Measurements from ENCODE around the gene CENPC.
A peak's percentile ranks its signal among the peaks of the same experiment; 100 is the strongest.
"Not testable (repeated sequence)": the region's sequence is repeated elsewhere in the genome, so short reads cannot be mapped to it uniquely, and the experiment has no call there.

CENPC gene

DNA sequence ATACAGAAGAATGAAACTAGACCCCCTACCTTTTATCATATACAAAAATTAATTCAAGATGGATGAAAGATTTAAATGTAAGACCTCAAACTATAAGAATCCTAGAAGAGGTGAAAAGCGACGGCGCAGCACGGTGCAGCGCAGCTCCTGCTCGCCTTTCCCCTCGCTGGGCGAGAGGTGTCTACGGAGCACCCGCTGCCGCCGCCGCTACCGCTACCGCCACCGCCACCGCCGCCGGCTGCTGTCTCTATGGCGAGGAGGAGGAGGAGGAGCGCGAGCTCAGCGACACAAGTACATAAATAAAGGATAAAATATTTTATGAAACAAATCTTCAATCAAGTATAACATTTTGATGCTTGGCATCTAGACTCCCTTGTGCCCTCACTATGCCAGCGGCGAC, 99.4 kb downstream of the CENPC start:
- H3K27ac Mint-ChIP-seq; H3K27me3 Mint-ChIP-seq; H3K4me3 Mint-ChIP-seq; DNase-seq (ENCODE audit: low spot score in 2 of 2); ATAC-seq (ENCODE audit: low read depth); H3K4me1 Mint-ChIP-seq; H3K9me3 Mint-ChIP-seq: not testable (repeated sequence)
- H3K36me3 Mint-ChIP-seq: peaks cover 53% of the 10 kb centered on the region

DNA sequence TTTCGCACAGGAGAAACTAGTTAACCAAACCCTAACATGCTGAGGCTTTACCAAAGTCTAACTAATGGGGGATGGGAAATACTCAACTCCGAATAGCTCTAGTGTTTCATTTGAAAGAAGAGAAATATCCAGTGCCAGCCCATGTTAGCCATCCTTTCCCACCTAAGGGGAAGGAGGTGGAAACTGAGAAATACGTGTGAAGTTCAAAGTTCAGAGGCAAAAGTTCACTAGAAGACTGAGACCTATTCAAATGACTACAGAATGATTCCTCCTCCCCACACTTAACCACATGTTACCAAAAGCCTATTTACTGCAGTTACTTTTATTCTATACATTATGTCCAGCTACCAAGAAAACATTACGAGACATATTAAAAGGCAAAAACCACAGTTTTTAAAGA, 106.3 kb downstream of the CENPC start:
- no peak overlapping the region for H3K4me3 Mint-ChIP-seq
- H3K36me3 Mint-ChIP-seq: peaks cover 52% of the 10 kb centered on the region
- H3K27me3 Mint-ChIP-seq: no peaks in the 10 kb centered on the region
- H3K27ac Mint-ChIP-seq: no peak overlapping the region
- H3K9me3 Mint-ChIP-seq: peaks cover 9% of the 10 kb centered on the region
- ATAC-seq (ENCODE audit: low read depth): no peak
- DNase-seq (ENCODE audit: low spot score in 2 of 2): no peak
- peaks cover 15% of the 10 kb centered on the region for H3K4me1 Mint-ChIP-seq

DNA sequence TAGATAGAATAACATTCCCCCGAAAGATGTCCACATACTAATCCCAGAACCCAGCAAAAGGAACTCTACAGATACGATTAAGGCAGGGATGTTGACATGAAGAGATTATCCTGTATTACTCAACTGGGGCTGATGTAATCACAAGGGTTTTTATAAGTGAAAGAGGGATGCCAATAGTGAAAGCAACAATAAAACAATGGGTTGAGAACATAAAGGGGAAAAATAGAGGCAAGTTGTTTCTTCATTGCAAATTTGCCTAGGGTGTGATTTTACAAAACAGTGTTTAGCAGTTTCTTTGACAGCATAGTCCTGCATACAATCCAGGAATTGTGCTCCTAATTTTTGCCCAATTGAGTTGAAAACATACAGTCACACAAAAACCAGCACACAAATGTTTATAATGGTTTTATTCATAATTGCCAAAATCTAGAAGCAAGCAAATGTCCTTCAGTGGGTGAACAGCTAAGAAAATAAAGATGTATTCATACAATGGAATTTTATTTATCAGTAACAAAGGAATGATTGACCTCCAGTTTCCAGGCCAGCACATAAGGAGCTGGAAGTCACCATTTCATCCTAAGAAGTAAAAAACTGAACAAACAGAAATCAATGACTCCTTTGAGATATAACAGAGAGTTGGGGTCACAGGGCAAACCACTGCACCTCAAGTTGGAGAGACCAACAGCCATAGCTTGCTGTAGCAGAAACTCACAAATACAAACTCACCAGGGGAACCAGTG, 107.2 kb downstream of the CENPC start:
- no peaks in the 10 kb centered on the region for H3K27me3 Mint-ChIP-seq
- no peak overlapping the region for H3K4me3 Mint-ChIP-seq
- peaks cover 15% of the 10 kb centered on the region for H3K4me1 Mint-ChIP-seq
- no peak for ATAC-seq (ENCODE audit: low read depth)
- DNase-seq (ENCODE audit: low spot score in 2 of 2): no peak
- H3K36me3 Mint-ChIP-seq: peaks cover 58% of the 10 kb centered on the region
- peak overlapping the region; percentile 10 for H3K27ac Mint-ChIP-seq
- H3K9me3 Mint-ChIP-seq: peaks cover 9% of the 10 kb centered on the region

DNA sequence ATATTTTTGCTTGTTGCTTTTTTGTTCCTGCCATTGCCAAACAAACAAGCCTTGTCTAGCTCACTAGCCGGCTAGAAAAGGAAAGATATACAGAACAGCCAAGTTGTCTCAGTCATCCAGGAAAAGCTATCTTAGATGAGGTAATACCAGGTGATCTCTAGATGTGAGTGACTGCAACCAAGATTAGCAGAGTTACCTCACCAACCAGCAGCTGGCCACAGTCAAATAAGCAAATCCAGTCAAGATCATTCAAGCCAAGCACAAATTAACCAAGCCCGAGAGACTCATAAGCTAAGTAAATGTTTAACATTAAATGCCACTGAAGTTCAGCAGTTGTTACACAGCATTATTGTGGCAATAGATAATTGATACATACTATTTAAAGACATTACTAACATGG, 108.6 kb downstream of the CENPC start:
- H3K9me3 Mint-ChIP-seq: peaks cover 4% of the 10 kb centered on the region
- no peak overlapping the region for H3K4me3 Mint-ChIP-seq
- H3K27me3 Mint-ChIP-seq: no peaks in the 10 kb centered on the region
- DNase-seq (ENCODE audit: low spot score in 2 of 2) (no peak), ATAC-seq (ENCODE audit: low read depth) (no peak)
- peak overlapping the region; percentile 71 for H3K27ac Mint-ChIP-seq
- peaks cover 15% of the 10 kb centered on the region for H3K4me1 Mint-ChIP-seq
- peaks cover 56% of the 10 kb centered on the region for H3K36me3 Mint-ChIP-seq

DNA sequence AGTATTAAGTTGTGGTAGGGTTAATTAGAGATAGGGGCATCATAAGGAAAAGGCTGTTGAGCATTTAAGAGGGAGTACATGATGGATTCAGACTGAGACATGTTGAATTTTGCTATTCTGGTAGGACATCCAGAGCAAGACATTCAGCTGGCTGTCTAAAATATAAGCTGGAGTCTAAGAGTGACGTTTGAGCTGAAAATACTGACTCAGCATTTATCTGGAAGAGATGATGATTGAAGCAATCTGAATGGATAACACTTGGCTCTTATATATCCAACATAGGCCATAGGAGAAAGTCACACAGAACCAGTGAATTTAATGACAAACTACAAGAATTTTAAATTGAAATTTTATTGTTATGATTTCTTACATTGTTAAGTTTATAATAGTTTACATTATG, 114.3 kb downstream of the CENPC start:
- DNase-seq (ENCODE audit: low spot score in 2 of 2) (no peak), ATAC-seq (ENCODE audit: low read depth) (no peak)
- Mint-ChIP-seq H3K27me3 (no peaks in the 10 kb centered on the region), H3K4me3 (no peak overlapping the region), H3K4me1 (peaks cover 3% of the 10 kb centered on the region), H3K36me3 (peaks cover 30% of the 10 kb centered on the region), H3K27ac (no peak overlapping the region), H3K9me3 (peaks cover 3% of the 10 kb centered on the region)

DNA sequence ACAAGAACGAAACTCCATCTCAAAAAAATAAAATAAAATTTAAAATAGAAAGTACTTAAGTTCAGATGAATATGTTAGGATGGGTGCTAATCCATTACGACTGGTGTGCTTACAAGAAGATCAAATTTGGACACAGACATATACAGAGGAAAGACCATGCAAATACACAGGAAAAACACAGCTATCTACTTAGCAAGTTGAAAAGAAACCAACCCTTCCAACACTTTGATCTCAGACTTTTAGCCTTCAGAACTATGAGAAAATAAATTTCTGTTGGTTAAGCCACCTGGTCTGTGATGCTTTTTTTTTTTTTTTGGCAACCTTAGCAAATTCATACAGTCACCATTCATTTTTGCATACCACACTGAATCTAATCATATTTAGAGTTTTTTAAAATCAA, 116.5 kb downstream of the CENPC start:
- no peaks in the 10 kb centered on the region for H3K27me3 Mint-ChIP-seq
- H3K36me3 Mint-ChIP-seq: peaks cover 20% of the 10 kb centered on the region
- DNase-seq (ENCODE audit: low spot score in 2 of 2) (no peak), ATAC-seq (ENCODE audit: low read depth) (no peak)
- no peaks in the 10 kb centered on the region for H3K4me1 Mint-ChIP-seq
- H3K9me3 Mint-ChIP-seq: no peaks in the 10 kb centered on the region
- H3K27ac Mint-ChIP-seq: no peak overlapping the region
- H3K4me3 Mint-ChIP-seq: no peak overlapping the region
